ENCODE data around the gene SLC44A2. TPM values are rescaled to one million over a fixed set of nuclear protein-coding genes. Genes with fewer than 3 reads are reported as not detected.

SLC44A2 gene
- total RNA-seq, 3 donors from 2014 or later, result 90.0 to 179 (median 116) TPM

DNA sequence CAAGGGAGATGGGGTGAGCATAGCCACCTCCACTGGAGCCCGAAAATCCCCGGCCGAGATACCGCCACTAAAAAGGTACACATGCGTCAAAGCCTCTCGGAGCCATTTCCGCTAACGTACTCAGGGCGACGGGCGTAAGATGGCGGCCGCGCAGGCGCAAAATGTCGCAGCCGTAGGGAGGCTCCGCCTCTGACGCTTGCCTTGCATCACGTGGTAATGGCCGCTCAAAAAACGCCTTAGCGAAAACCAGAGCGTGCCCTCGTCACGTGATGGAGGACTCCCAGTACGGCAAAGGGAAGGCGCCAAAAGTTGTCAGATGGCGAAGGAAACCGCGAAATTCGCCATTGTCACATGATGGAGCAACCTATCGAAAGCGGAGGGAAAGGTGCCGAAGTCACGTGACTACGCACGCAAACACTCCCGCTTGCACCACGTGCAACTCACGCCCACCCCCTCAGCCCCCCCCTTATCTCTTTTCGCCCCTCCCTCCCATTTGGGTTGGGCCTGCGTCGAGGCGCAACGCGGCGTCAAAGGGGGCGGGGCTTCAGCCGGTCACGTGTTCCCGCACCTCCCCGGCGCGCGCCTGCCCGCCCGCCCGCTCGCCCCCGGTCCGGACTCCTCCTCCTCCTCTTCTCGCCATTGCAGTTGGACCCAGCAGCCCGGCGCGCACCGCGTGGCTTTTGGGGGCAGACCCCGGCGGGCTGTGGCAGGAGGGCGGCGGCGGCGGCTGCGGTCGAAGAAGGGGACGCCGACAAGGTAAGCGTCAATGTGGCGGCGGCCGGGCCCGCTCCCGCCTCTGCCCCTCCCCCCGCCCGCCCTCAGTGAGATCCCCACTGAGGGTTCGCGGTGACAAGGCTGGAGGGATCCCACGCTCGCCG lies 28.6 kb downstream of the SLC44A2 start, which contains the start of gene ILF3:
TSS of gene ILF3 (plus strand) at position 615 of the 878 bp plus-strand sequence. CDS start 16,260 bp downstream, outside the sequence.
- TF ChIP-seq, protein P1, sequence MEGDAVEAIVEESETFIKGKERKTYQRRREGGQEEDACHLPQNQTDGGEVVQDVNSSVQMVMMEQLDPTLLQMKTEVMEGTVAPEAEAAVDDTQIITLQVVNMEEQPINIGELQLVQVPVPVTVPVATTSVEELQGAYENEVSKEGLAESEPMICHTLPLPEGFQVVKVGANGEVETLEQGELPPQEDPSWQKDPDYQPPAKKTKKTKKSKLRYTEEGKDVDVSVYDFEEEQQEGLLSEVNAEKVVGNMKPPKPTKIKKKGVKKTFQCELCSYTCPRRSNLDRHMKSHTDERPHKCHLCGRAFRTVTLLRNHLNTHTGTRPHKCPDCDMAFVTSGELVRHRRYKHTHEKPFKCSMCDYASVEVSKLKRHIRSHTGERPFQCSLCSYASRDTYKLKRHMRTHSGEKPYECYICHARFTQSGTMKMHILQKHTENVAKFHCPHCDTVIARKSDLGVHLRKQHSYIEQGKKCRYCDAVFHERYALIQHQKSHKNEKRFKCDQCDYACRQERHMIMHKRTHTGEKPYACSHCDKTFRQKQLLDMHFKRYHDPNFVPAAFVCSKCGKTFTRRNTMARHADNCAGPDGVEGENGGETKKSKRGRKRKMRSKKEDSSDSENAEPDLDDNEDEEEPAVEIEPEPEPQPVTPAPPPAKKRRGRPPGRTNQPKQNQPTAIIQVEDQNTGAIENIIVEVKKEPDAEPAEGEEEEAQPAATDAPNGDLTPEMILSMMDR (IDR thresholded peaks at IDR 0.05), result no peak
- DNase-seq, result peak; percentile 99 to 100 (median 100)
- H3K9me3 ChIP-seq, result no peaks in the 10 kb centered on the region
- peak within 1 kb of the TSS; percentile 93 for H3K4me3 ChIP-seq
- H3K4me1 ChIP-seq (ENCODE audit: low read depth), result peaks cover 29% of the 10 kb centered on the region
- intact Hi-C loops (cut with DNase I, micrococcal nuclease), result no loop called here
- peaks cover 6% of the 10 kb centered on the region for H3K36me3 ChIP-seq (ENCODE audit: low read depth)
- ATAC-seq, result peak; percentile 93

DNA sequence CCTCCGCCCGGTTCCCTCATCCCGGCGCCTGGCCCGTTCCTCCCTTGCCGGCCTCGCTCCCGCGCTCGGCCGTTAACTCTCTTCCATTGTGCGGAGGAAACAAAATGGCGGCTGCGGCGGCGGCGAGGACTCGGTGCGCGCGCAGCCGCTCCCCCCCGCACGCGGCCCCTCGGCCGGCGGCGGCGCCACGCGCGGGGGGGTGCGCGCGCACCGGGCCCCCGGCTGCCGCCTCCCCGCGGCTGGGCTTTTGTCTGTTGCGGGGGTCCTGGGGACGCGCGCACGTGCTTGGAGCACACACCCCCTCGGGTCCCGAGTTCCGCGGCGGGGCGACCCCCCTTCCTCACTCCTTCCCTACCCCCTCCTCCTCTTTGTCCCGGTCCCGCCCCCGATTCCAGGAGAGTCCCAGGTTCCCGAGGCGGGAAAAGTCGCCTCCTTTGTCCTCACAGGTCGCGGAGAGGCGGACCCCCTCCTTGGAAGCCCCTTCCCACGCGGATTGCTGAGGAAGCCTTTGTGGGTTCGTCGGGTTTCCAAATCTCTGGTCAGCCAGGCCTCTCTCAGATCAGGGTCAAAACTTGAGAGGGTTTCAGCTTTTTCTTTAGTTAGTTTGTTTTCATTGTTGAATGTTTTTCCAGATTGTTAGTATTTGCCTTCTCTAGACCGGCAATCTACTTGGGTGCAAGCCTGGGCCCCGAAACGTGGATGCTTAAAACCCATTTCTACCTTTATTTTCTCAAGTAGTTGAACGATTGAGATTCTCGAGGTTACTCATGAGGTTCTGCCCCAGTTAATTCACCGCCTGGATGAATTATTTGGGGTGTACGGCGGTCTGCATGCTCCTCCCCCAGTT lies 29.5 kb downstream of the SLC44A2 start:
- intact Hi-C loops (cut with DNase I, micrococcal nuclease), result no loop called here
- TF ChIP-seq, protein P1 (IDR thresholded peaks at IDR 0.05), result no peak
- H3K4me1 ChIP-seq (ENCODE audit: low read depth), result peaks cover 31% of the 10 kb centered on the region
- peak; percentile 59 to 80 (median 69) for DNase-seq
- H3K36me3 ChIP-seq (ENCODE audit: low read depth), result peaks cover 6% of the 10 kb centered on the region
- H3K4me3 ChIP-seq, result peak overlapping the region; percentile 93
- ATAC-seq, result peak; percentile 22
- H3K9me3 ChIP-seq, result no peaks in the 10 kb centered on the region

DNA sequence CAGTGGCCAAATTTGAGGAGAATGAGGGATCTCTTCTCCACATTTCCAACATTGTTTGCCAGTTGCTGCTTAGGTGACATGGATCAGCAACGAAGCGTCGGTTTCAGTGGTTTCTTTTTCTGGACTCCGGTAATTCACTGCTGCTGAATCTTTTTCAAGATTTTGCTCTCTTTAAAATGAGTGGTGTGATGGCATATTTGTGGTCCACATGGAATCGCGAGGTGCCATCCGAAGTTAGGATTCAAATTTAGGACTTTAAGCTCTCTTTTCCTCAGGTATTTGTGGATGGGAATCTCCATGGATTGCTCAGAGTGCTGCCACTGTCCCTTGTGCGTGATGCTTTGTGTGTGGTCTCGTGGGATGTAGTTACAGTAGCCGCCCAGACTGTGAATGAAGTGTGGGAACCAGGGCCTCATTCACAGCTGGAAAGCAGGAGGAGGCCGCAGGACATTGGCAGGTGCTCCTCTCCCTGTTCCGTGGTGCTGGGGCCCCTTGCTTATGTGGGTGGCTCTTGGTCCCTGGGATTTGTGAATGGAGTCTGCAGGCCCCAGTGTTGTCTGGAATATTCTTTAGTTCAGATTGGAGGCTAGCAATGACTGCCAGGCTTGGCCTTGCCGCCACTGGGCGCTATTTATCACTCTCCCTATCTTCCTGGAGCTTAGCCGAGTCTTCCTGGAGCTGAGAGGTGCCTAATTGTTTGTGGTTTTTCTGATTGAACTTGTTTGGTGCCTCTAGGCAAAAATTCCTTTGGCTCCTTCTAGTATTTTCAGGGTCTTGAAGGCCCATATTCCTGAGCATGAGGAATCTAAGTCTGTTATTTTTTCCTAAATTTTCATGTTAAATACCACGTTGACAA lies 30.3 kb downstream of the SLC44A2 start:
- ATAC-seq (no peak), DNase-seq (peak in 2 of 3 donors; percentile 37 to 42)
- H3K4me1 ChIP-seq (ENCODE audit: low read depth), result peaks cover 31% of the 10 kb centered on the region
- intact Hi-C loops (cut with DNase I, micrococcal nuclease), result no loop called here
- TF ChIP-seq, protein P1 (IDR thresholded peaks at IDR 0.05), result no peak
- no peak overlapping the region for H3K4me3 ChIP-seq
- H3K36me3 ChIP-seq (ENCODE audit: low read depth), result peaks cover 6% of the 10 kb centered on the region
- no peaks in the 10 kb centered on the region for H3K9me3 ChIP-seq

DNA sequence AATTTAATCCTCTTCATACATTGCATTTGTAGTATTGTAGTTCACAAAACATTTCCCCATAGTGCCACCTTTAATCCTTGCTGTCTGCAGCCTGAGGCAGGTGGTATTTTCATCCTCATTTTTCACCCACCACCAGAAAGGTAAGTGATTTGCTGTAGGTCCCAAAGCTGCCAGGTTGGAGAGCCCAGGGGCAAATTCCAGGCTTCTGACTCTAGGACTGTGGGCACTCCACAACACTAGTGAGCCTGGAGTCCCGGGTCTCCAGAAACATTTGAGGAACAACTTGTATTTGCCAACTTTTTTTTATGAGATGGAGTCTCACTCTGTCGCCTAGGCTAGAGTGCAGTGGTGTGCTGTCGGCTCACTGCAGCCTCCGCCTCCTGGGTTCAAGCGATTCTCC lies 35.0 kb downstream of the SLC44A2 start:
- intact Hi-C loops (cut with DNase I, micrococcal nuclease), result no loop called here
- Histone ChIP-seq H3K4me3 (no peak overlapping the region), H3K9me3 (no peaks in the 10 kb centered on the region), H3K4me1 (ENCODE audit: low read depth) (peaks cover 31% of the 10 kb centered on the region), H3K36me3 (ENCODE audit: low read depth) (no peaks in the 10 kb centered on the region)
- ATAC-seq, result no peak
- TF ChIP-seq, protein P1 (IDR thresholded peaks at IDR 0.05), result no peak
- DNase-seq, result no peak

DNA sequence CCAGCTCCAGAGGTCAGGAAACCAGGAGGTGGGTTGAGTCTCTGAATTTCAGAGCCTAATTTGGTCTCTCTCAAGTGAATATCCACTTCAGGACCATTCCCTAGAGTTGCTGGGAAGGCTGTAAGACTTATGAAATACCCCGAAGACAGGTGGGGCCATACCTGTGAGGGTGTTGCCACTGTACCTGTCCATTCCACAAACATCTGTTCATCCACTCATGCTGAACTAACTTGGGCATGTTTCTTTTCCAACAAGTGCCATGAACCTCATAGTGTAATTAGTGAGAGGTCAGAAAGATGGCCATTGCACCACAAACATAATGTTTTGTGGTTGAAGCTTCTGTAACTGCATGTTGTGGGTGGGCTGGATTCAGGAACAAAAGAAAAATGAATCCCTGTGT lies 36.6 kb downstream of the SLC44A2 start:
- ATAC-seq (no peak), DNase-seq (no peak)
- TF ChIP-seq, protein P1 (IDR thresholded peaks at IDR 0.05), result no peak
- H3K9me3 ChIP-seq, result no peaks in the 10 kb centered on the region
- intact Hi-C loops (cut with DNase I, micrococcal nuclease), result no loop called here
- H3K36me3 ChIP-seq (ENCODE audit: low read depth), result no peaks in the 10 kb centered on the region
- H3K4me1 ChIP-seq (ENCODE audit: low read depth), result peaks cover 15% of the 10 kb centered on the region
- H3K4me3 ChIP-seq, result no peak overlapping the region
